DOHH2 (cell line): ENCODE data around the gene CDH4.

Experiments
- H3F3A ChIP-seq: fragments of 200-600 bp; sonication (generic), shearing (Covaris generic); 2 replicates; pipeline ENCODE4 v1.6.0; 2016; ENCODE audit warnings: antibody characterized with exemption, mild to moderate bottlenecking; ENCODE audit not compliant: control insufficient read depth, insufficient read depth
- H3K27ac ChIP-seq: fragments of 200-600 bp; sonication (generic); 2 replicates; pipeline ENCODE4 v1.5.1; 2014; ENCODE audit warnings: low read depth, mild to moderate bottlenecking, low read length, moderate library complexity
- H3K27me3 ChIP-seq: fragments of 200-600 bp; sonication (generic); 2 replicates; pipeline ENCODE4 v1.6.1; 2014; ENCODE audit warnings: mild to moderate bottlenecking, low read length, mixed read lengths; ENCODE audit not compliant: control insufficient read depth
- H3K36me3 ChIP-seq: fragments of 200-600 bp; sonication (generic); 2 replicates; pipeline ENCODE4 v1.6.1; 2014; ENCODE audit warnings: mild to moderate bottlenecking, low read length, moderate library complexity, mixed read lengths; ENCODE audit not compliant: control insufficient read depth
- H3K4me1 ChIP-seq: fragments of 200-600 bp; sonication (generic); 2 replicates; pipeline ENCODE4 v1.6.1; 2014; ENCODE audit warnings: mild to moderate bottlenecking, low read length, mixed read lengths; ENCODE audit not compliant: control insufficient read depth
- H3K4me2 ChIP-seq: fragments of 200-600 bp; sonication (generic); 2 replicates; pipeline ENCODE4 v1.6.0; 2014; ENCODE audit warnings: mild to moderate bottlenecking, low read length, moderate library complexity
- H3K4me3 ChIP-seq: fragments of 200-600 bp; sonication (generic); 2 replicates; pipeline ENCODE4 v1.5.1; 2014; ENCODE audit warnings: mild to moderate bottlenecking, low read length, mixed read lengths
- H3K79me2 ChIP-seq: fragments of 200-600 bp; sonication (generic); 2 replicates; pipeline ENCODE4 v1.6.1; 2014; ENCODE audit warnings: mild to moderate bottlenecking, low read length, mixed read lengths; ENCODE audit not compliant: control insufficient read depth
- H3K9me2 ChIP-seq: fragments of 200-600 bp; sonication (generic); replicated peaks from 2 replicates; pipeline ENCODE4 v1.6.1; 2014; ENCODE audit warnings: mild to moderate bottlenecking, low read length, mixed read lengths; ENCODE audit not compliant: control insufficient read depth
- H3K9me3 ChIP-seq: fragments of 200-600 bp; sonication (generic); 2 replicates; pipeline ENCODE4 v1.6.1; 2014; ENCODE audit warnings: antibody characterized with exemption, low read length, mixed read lengths; ENCODE audit not compliant: control insufficient read depth, insufficient read depth
- H4K20me1 ChIP-seq: fragments of 200-600 bp; sonication (generic); 2 replicates; pipeline ENCODE4 v1.6.0; 2014; ENCODE audit warnings: low read depth, mild to moderate bottlenecking, antibody characterized with exemption, low read length, moderate library complexity; ENCODE audit not compliant: control insufficient read depth, insufficient read depth
- EZH2phosphoT487 ChIP-seq: fragments of 200-600 bp; sonication (generic); IDR thresholded peaks from 2 replicates; pipeline ENCODE4 v1.6.1; 2017; ENCODE audit warnings: borderline replicate concordance, mild to moderate bottlenecking, antibody characterized with exemption, low read length, moderate library complexity, mixed read lengths
- TF ChIP-seq, protein P1 (sequence below): fragments of 200-600 bp; sonication (generic); IDR thresholded peaks from one replicate; pipeline ENCODE4 v1.5.1; 2014; ENCODE audit warnings: antibody characterized with exemption, mild to moderate bottlenecking, low read depth, low read length; ENCODE audit not compliant: poor library complexity, severe bottlenecking

The CDH4 gene

DNA sequence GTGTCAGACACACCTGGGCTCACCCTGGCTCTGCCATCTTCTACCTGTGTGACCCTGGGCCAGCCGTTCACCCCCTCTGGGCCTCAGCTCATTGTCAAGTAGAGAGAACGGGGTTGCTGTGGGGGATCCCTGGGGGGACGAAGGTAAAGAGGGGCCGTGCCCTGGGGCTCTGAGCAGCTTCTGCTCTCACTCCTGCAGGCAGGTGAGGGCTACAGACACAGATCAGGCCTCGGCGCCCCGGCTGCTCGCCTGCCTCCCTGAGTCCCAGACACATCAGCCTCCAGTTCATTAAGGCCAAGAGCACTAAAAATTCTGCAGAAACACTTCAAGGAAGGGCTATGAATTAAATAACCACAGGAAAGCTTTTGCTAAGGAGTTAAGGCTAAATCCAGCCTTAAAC is 394.4 kb downstream of the CDH4 start:
- Histone ChIP-seq H3K4me2 (no peak overlapping the region), H3K36me3 (no peaks in the 10 kb centered on the region), H3K4me3 (no peak overlapping the region), H3K27me3 (no peaks in the 10 kb centered on the region), H3F3A (no peaks in the 10 kb centered on the region), H3K9me3 (no peaks in the 10 kb centered on the region), H3K9me2 (no peaks in the 10 kb centered on the region), H3K79me2 (no peaks in the 10 kb centered on the region), H3K4me1 (no peaks in the 10 kb centered on the region), H4K20me1 (no peaks in the 10 kb centered on the region), H3K27ac (no peak overlapping the region)
- TF ChIP-seq, protein P1, sequence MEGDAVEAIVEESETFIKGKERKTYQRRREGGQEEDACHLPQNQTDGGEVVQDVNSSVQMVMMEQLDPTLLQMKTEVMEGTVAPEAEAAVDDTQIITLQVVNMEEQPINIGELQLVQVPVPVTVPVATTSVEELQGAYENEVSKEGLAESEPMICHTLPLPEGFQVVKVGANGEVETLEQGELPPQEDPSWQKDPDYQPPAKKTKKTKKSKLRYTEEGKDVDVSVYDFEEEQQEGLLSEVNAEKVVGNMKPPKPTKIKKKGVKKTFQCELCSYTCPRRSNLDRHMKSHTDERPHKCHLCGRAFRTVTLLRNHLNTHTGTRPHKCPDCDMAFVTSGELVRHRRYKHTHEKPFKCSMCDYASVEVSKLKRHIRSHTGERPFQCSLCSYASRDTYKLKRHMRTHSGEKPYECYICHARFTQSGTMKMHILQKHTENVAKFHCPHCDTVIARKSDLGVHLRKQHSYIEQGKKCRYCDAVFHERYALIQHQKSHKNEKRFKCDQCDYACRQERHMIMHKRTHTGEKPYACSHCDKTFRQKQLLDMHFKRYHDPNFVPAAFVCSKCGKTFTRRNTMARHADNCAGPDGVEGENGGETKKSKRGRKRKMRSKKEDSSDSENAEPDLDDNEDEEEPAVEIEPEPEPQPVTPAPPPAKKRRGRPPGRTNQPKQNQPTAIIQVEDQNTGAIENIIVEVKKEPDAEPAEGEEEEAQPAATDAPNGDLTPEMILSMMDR: no peak
- TF ChIP-seq EZH2phosphoT487: no peak

DNA sequence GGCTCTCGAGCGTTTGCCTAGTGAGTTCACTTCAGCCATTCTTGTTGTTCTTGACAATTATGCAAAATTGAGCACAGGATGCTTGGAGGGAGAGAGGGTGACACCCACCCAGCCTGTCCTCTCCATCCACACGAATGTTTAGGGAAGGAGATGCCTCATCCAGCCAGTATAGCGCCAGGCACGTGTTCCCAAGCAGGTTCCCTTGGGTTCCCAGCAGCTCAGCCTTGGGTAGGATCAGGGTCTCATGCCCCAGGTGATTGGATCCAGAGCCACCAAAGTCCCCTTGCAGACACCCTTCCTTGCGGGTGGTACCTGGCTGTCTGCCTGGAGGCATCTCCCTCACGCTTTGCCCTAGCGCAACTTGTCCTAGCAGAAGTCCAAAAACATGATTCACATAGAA is 394.9 kb downstream of the CDH4 start:
- Histone ChIP-seq H3K9me2 (no peaks in the 10 kb centered on the region), H3K36me3 (no peaks in the 10 kb centered on the region), H4K20me1 (no peaks in the 10 kb centered on the region), H3K9me3 (no peaks in the 10 kb centered on the region), H3K4me2 (no peak overlapping the region), H3K27me3 (no peaks in the 10 kb centered on the region), H3K4me1 (no peaks in the 10 kb centered on the region), H3K79me2 (no peaks in the 10 kb centered on the region), H3K27ac (no peak overlapping the region), H3F3A (no peaks in the 10 kb centered on the region), H3K4me3 (no peak overlapping the region)
- no peak for TF ChIP-seq EZH2phosphoT487
- TF ChIP-seq, protein P1: no peak

DNA sequence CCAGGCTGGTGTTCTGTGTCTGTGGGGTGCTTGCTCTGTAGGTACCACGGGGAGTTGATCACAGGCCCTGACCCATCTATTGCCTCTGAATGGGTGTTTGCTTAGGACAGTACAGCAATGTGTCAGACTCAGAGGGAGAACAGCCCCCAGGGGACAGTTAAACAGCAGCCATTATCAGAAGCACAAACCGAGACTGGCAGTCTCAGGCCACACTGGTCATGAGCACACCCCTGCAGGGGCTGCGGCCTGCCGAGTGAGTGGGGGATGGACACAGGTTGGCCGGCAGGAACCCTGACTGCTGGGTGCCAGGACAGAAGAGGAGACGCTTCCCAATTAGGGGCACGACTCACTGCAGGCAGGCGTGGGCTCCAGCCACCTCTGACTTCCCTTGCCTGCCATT is 395.6 kb downstream of the CDH4 start:
- H3K4me3 ChIP-seq: no peak overlapping the region
- H3K36me3 ChIP-seq: no peaks in the 10 kb centered on the region
- no peak overlapping the region for H3K27ac ChIP-seq
- no peak overlapping the region for H3K4me2 ChIP-seq
- TF ChIP-seq EZH2phosphoT487: no peak
- TF ChIP-seq, protein P1: no peak
- no peaks in the 10 kb centered on the region for H3K4me1 ChIP-seq
- H3K79me2 ChIP-seq: no peaks in the 10 kb centered on the region
- no peaks in the 10 kb centered on the region for H3K9me2 ChIP-seq
- no peaks in the 10 kb centered on the region for H4K20me1 ChIP-seq
- H3K27me3 ChIP-seq: no peaks in the 10 kb centered on the region
- H3F3A ChIP-seq: no peaks in the 10 kb centered on the region
- no peaks in the 10 kb centered on the region for H3K9me3 ChIP-seq
